ENCODE results near the gene BSG. TPM values are rescaled to one million over a fixed set of nuclear protein-coding genes. Genes with fewer than 3 reads are reported as not detected.
"Not testable (repeated sequence)": the region's sequence is repeated elsewhere in the genome, so short reads cannot be mapped to it uniquely, and the experiment has no call there.

The BSG gene
- total and polyA plus RNA-seq, 4 donors: 80.4 to 367 (median 149) TPM

DNA sequence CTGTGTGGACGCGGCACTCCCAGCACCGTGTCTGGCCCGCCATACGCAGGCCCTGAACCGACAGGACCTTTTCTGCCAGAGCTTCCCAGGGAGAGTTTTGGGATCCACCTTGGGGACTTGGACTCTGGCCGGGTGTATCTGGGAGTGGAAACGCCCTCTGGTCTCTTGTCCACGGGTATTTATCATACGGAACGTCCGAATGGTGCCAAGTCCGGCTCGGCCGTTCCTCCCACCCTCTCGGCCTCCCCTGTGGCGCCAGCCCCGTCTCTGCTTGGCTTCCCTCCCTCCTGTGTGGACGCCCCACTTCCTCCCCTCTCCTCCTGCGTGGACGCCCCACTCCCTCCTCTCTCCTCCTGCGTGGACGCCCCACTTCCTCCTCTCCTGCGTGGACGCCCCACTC is 29.4 kb downstream of the BSG start:
- Histone ChIP-seq H3K27me3 (ENCODE audit: control insufficient read depth in 4 of 4, insufficient read depth in 4 of 4, low read length in 3 of 4) (no peaks in the 10 kb centered on the region), H3K9me3 (ENCODE audit: control insufficient read depth in 4 of 4, low read length in 3 of 4) (no peaks in the 10 kb centered on the region), H3K4me1 (ENCODE audit: control insufficient read depth in 4 of 4, insufficient read depth in 4 of 4, low read length in 3 of 4) (no peaks in the 10 kb centered on the region), H3K4me3 (ENCODE audit: low read depth in 1 of 3, low read length in 3 of 3) (no peak overlapping the region), H3K9ac (ENCODE audit: low read depth in 1 of 2, low read length in 2 of 2) (no peak overlapping the region), H3K36me3 (ENCODE audit: control insufficient read depth in 4 of 4, insufficient read depth in 3 of 4, low read depth in 1 of 4, low read length in 3 of 4) (no peaks in the 10 kb centered on the region), H3K27ac (ENCODE audit: low read depth in 1 of 2, low read length in 2 of 2) (no peak overlapping the region)
- no peak for TF ChIP-seq HNF4G (IDR thresholded peaks at IDR 0.05)
- TF ChIP-seq HNF4A (conservative IDR thresholded peaks at IDR 0.05): no peak
- no peak for DNase-seq (ENCODE audit: low spot score)
- 85% methylated on average over 25 of the region's 25 CpGs for WGBS

GRCh38 chr19:602391-603301 is 30.2 kb downstream of the BSG start:
- Histone ChIP-seq H3K4me3 (ENCODE audit: low read depth in 1 of 3, low read length in 3 of 3) (no peak overlapping the region), H3K36me3 (ENCODE audit: control insufficient read depth in 4 of 4, insufficient read depth in 3 of 4, low read depth in 1 of 4, low read length in 3 of 4) (no peaks in the 10 kb centered on the region), H3K9me3 (ENCODE audit: control insufficient read depth in 4 of 4, low read length in 3 of 4) (no peaks in the 10 kb centered on the region), H3K27me3 (ENCODE audit: control insufficient read depth in 4 of 4, insufficient read depth in 4 of 4, low read length in 3 of 4) (no peaks in the 10 kb centered on the region), H3K9ac (ENCODE audit: low read depth in 1 of 2, low read length in 2 of 2) (no peak overlapping the region), H3K4me1 (ENCODE audit: control insufficient read depth in 4 of 4, insufficient read depth in 4 of 4, low read length in 3 of 4) (no peaks in the 10 kb centered on the region), H3K27ac (ENCODE audit: low read depth in 1 of 2, low read length in 2 of 2) (no peak overlapping the region)
- WGBS: 89% methylated on average over 35 of the region's 35 CpGs
- TF ChIP-seq HNF4G (IDR thresholded peaks at IDR 0.05) (no peak), RXRA (IDR thresholded peaks at IDR 0.05) (no peak)
- DNase-seq (ENCODE audit: low spot score): no peak

- not testable (repeated sequence) for DNase-seq (ENCODE audit: low spot score); H3K9ac ChIP-seq (ENCODE audit: low read depth in 1 of 2, low read length in 2 of 2); H3K9me3 ChIP-seq (ENCODE audit: control insufficient read depth in 4 of 4, low read length in 3 of 4); H3K27ac ChIP-seq (ENCODE audit: low read depth in 1 of 2, low read length in 2 of 2); H3K4me1 ChIP-seq (ENCODE audit: control insufficient read depth in 4 of 4, insufficient read depth in 4 of 4, low read length in 3 of 4); H3K36me3 ChIP-seq (ENCODE audit: control insufficient read depth in 4 of 4, insufficient read depth in 3 of 4, low read depth in 1 of 4, low read length in 3 of 4); H3K4me3 ChIP-seq (ENCODE audit: low read depth in 1 of 3, low read length in 3 of 3); H3K27me3 ChIP-seq (ENCODE audit: control insufficient read depth in 4 of 4, insufficient read depth in 4 of 4, low read length in 3 of 4)
- WGBS: 94% methylated on average over 13 of the region's 13 CpGs
Measured at GRCh38 chr19:603302-603639, 30.9 kb downstream of the BSG start.

DNA sequence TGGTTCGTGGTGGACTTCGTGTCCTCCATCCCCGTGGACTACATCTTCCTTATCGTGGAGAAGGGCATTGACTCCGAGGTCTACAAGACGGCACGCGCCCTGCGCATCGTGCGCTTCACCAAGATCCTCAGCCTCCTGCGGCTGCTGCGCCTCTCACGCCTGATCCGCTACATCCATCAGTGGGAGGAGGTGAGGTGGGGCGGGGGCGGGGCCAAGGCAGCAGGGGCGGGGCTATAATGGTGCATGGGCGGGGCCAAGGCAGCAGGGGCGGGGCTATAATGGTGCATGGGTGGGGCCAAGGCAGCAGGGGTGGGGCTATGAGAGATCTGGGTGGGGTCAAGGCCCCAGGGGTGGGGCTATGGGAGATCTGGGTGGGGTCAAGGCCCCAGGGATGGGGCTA is 31.4 kb downstream of the BSG start:
- H3K36me3 ChIP-seq (ENCODE audit: control insufficient read depth in 4 of 4, insufficient read depth in 3 of 4, low read depth in 1 of 4, low read length in 3 of 4); H3K4me1 ChIP-seq (ENCODE audit: control insufficient read depth in 4 of 4, insufficient read depth in 4 of 4, low read length in 3 of 4); DNase-seq (ENCODE audit: low spot score); H3K27me3 ChIP-seq (ENCODE audit: control insufficient read depth in 4 of 4, insufficient read depth in 4 of 4, low read length in 3 of 4); H3K4me3 ChIP-seq (ENCODE audit: low read depth in 1 of 3, low read length in 3 of 3); H3K27ac ChIP-seq (ENCODE audit: low read depth in 1 of 2, low read length in 2 of 2); H3K9me3 ChIP-seq (ENCODE audit: control insufficient read depth in 4 of 4, low read length in 3 of 4); H3K9ac ChIP-seq (ENCODE audit: low read depth in 1 of 2, low read length in 2 of 2): not testable (repeated sequence)
- WGBS: 91% methylated on average over 20 of the region's 20 CpGs

- Histone ChIP-seq H3K27ac (ENCODE audit: low read depth in 1 of 2, low read length in 2 of 2) (no peak overlapping the region), H3K9me3 (ENCODE audit: control insufficient read depth in 4 of 4, low read length in 3 of 4) (no peaks in the 10 kb centered on the region), H3K27me3 (ENCODE audit: control insufficient read depth in 4 of 4, insufficient read depth in 4 of 4, low read length in 3 of 4) (no peaks in the 10 kb centered on the region), H3K4me3 (ENCODE audit: low read depth in 1 of 3, low read length in 3 of 3) (no peak overlapping the region), H3K36me3 (ENCODE audit: control insufficient read depth in 4 of 4, insufficient read depth in 3 of 4, low read depth in 1 of 4, low read length in 3 of 4) (no peaks in the 10 kb centered on the region), H3K9ac (ENCODE audit: low read depth in 1 of 2, low read length in 2 of 2) (no peak overlapping the region), H3K4me1 (ENCODE audit: control insufficient read depth in 4 of 4, insufficient read depth in 4 of 4, low read length in 3 of 4) (no peaks in the 10 kb centered on the region)
- 85% methylated on average over 11 of the region's 11 CpGs for WGBS
- TF ChIP-seq FOXA2 (IDR thresholded peaks at IDR 0.05) (no peak), REST (IDR thresholded peaks at IDR 0.05) (no peak), MAX (IDR thresholded peaks at IDR 0.05) (no peak), GABPA (IDR thresholded peaks at IDR 0.05 in 1 of 2, conservative IDR thresholded peaks at IDR 0.05 in 1 of 2) (no peak), HNF4G (IDR thresholded peaks at IDR 0.05) (no peak), ATF3 (IDR thresholded peaks at IDR 0.05) (no peak)
- DNase-seq (ENCODE audit: low spot score): no peak
Measured at GRCh38 chr19:604355-604754, 32.0 kb downstream of the BSG start.
